WERI-Rb-1 (cell line): ENCODE data around the gene ZNF473.
A peak's percentile ranks its signal among the peaks of the same experiment; 100 is the strongest.

Experiments used
- DNase-seq: peaks from one replicate; pipeline ENCODE4 v3.0.0-alpha.2; 2020
- H3K27ac ChIP-seq: fragments of 250-450 bp; sonication (Bioruptor Pico); 2 replicates; pipeline ENCODE4 v1.5.1; 2020; ENCODE audit warnings: mild to moderate bottlenecking, moderate library complexity
- H3K27me3 ChIP-seq: fragments of 250-450 bp; sonication (Bioruptor Pico); 2 replicates; pipeline ENCODE4 v1.5.1; 2021; ENCODE audit warnings: mild to moderate bottlenecking, low read depth, moderate library complexity; ENCODE audit not compliant: insufficient read depth, severe bottlenecking
- H3K36me3 ChIP-seq: fragments of 250-450 bp; sonication (Bioruptor Pico); 2 replicates; pipeline ENCODE4 v1.5.1; 2020; ENCODE audit warnings: mild to moderate bottlenecking, moderate library complexity
- H3K4me3 ChIP-seq: 2 replicates; pipeline ENCODE4 v1.5.1; 2011; ENCODE audit warnings: low read depth, mild to moderate bottlenecking, control low read depth, low read length
- H3K9me3 ChIP-seq: fragments of 250-450 bp; sonication (Bioruptor Pico); 2 replicates; pipeline ENCODE4 v1.5.1; 2021; ENCODE audit warnings: mild to moderate bottlenecking, moderate library complexity; ENCODE audit not compliant: severe bottlenecking
- CTCF ChIP-seq: IDR thresholded peaks from 2 replicates; pipeline ENCODE4 v1.5.1; 2011; ENCODE audit warnings: low read depth, mild to moderate bottlenecking, control low read depth, inconsistent platforms, low read length

ZNF473 gene

DNA sequence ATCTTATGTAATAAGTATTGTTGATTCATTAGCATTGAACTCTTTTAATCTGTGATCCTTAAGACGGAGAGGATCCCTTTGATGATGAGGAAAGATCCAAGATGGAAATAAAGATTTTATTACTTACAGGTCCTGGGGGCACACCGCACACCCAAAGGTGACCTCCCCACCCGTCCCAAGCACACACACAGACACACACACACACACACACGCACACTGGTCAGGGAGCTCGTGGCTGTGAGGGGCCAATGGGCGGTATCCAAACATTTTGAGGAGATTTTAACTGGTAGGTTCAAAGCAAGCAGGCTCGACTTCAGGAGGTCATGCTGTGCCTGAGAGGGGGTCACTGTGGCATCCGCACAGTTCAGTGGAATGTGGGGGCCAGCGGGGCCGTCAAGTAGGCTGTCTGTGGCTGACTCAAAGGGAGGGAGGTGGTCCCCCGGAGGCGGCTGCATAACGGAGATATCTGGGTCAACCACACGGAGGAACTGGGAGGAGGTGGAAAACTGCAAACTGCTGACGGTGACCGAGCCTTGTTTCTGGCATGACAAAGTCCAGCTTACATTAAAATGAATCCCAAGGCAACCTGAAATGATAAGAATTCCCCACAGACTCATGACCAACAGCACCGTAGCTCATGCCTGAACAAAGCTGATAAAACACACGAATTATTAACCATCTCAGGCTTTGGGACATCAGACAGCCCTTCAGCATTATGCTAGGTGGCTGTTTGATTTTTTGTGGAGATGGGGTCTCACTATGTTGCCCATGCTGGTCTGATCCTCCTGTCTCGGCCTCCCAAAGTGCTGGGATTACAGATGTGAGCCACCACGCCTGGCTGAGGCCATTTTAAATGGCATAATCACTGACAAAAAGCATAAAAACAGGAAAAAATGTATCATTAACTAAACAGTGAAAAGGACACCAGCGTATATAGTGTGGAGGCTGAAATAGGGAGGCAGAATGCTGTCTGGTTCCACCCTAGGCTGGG is 43.9 kb upstream of the ZNF473 start:
- H3K4me3 ChIP-seq, result no peak overlapping the region
- H3K36me3 ChIP-seq, result no peaks in the 10 kb centered on the region
- TF ChIP-seq CTCF, result no peak
- H3K27me3 ChIP-seq, result no peaks in the 10 kb centered on the region
- no peaks in the 10 kb centered on the region for H3K9me3 ChIP-seq
- no peak overlapping the region for H3K27ac ChIP-seq
- DNase-seq, result no peak

GRCh38 chr19:49983645-49984229 is 42.1 kb upstream of the ZNF473 start:
- H3K27ac ChIP-seq, result no peak overlapping the region
- H3K27me3 ChIP-seq, result no peaks in the 10 kb centered on the region
- H3K4me3 ChIP-seq, result no peak overlapping the region
- H3K36me3 ChIP-seq, result no peaks in the 10 kb centered on the region
- peak; percentile 72 for DNase-seq
- H3K9me3 ChIP-seq, result no peaks in the 10 kb centered on the region
- TF ChIP-seq CTCF, result peak; percentile 80

GRCh38 chr19:49984491-49984890 is 41.3 kb upstream of the ZNF473 start:
- DNase-seq, result no peak
- Histone ChIP-seq H3K36me3 (no peaks in the 10 kb centered on the region), H3K9me3 (no peaks in the 10 kb centered on the region), H3K4me3 (no peak overlapping the region), H3K27ac (no peak overlapping the region), H3K27me3 (no peaks in the 10 kb centered on the region)
- no peak for TF ChIP-seq CTCF

DNA sequence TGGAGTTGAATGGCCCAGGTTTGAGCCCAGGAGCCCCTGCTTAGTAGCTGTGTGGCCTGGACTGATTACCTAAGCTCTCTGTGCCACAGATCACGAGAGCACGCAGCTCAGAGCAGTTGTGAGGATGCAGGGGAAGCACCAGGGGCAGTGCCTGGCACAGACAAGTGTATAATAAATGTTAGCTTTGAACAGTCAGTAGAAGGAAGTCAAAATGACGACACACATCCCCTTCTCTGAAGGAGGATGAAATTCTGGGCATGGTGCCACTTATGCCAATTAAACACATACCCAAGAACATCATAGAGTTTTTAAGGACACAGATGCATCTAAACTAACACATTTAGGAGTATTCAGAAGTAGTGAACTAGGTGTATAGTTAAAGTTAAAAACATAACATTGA is 39.9 kb upstream of the ZNF473 start:
- no peaks in the 10 kb centered on the region for H3K9me3 ChIP-seq
- no peaks in the 10 kb centered on the region for H3K27me3 ChIP-seq
- no peak for TF ChIP-seq CTCF
- DNase-seq, result no peak
- no peak overlapping the region for H3K27ac ChIP-seq
- H3K36me3 ChIP-seq, result no peaks in the 10 kb centered on the region
- H3K4me3 ChIP-seq, result no peak overlapping the region

DNA sequence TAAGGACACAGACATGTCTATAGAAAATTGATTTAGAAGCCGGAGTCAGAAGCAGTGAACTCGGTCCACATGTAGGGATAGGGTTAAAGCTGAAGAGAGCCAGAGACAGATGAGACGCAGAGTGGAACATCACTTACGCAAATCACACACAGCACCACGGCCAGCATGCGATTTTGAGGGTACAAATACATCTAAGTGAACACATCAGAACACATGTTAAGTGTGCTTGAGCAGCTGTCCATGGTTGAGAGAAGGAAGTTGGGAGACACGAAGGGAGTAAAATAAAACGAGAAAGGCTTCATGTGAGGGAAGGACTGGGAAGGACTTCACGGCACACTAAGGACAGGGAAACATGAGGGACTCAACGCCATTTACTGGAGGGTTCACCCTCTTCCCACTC is 39.5 kb upstream of the ZNF473 start:
- Histone ChIP-seq H3K9me3 (no peaks in the 10 kb centered on the region), H3K36me3 (no peaks in the 10 kb centered on the region; the same call in 1 of the 2 replicates), H3K4me3 (no peak overlapping the region), H3K27me3 (no peaks in the 10 kb centered on the region), H3K27ac (no peak overlapping the region)
- no peak for TF ChIP-seq CTCF
- DNase-seq, result no peak
